Measurements from ENCODE around the gene PTPN2. TPM values are rescaled to one million over a fixed set of nuclear protein-coding genes. Genes with fewer than 3 reads are reported as not detected.

PTPN2 gene
- total RNA-seq, 2 donors from 2014 or later = 13.2 to 14.3 TPM

DNA sequence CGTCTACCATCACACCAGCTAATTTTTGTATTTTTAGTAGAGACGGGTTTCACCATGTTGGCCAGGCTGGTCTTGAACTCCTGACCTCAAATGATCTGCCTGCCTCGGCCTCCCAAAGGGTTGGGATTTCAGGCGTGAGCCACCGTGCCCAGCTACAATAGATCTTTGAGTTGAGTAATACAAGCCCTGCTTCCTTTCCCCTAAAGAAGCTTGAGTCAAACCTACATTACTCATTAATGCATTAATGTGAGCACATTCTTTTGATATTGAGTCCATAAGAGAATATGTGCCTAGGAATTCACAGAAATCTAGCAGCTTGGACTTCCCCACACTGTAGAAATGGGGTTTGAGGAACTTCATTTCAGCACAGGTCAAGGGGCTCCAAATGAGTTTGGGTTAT lies 141.6 kb downstream of the PTPN2 start:
- no peaks in the 10 kb centered on the region for H3K4me1 ChIP-seq
- no peaks in the 10 kb centered on the region for H3K9me3 ChIP-seq
- no peak overlapping the region for H3K27ac ChIP-seq
- H3K4me3 ChIP-seq = no peak overlapping the region
- no peaks in the 10 kb centered on the region for H3K27me3 ChIP-seq
- DNase-seq (ENCODE audit: low spot score) = no peak
- H3K36me3 ChIP-seq = no peaks in the 10 kb centered on the region
- TF ChIP-seq, protein P1, sequence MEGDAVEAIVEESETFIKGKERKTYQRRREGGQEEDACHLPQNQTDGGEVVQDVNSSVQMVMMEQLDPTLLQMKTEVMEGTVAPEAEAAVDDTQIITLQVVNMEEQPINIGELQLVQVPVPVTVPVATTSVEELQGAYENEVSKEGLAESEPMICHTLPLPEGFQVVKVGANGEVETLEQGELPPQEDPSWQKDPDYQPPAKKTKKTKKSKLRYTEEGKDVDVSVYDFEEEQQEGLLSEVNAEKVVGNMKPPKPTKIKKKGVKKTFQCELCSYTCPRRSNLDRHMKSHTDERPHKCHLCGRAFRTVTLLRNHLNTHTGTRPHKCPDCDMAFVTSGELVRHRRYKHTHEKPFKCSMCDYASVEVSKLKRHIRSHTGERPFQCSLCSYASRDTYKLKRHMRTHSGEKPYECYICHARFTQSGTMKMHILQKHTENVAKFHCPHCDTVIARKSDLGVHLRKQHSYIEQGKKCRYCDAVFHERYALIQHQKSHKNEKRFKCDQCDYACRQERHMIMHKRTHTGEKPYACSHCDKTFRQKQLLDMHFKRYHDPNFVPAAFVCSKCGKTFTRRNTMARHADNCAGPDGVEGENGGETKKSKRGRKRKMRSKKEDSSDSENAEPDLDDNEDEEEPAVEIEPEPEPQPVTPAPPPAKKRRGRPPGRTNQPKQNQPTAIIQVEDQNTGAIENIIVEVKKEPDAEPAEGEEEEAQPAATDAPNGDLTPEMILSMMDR (IDR thresholded peaks at IDR 0.05) = no peak

Other genes with a start within 250 kb of the PTPN2 start
- 10 to 100 TPM; 34.7 to 42.9 TPM for gene SPIRE1, start 226.1 kb downstream of the PTPN2 start, total RNA-seq
- 1 to 10 TPM; 3.1 to 4.4 TPM for gene CEP76, start 181.5 kb downstream of the PTPN2 start, total RNA-seq
- 10 to 100 TPM; 37.7 to 46.0 TPM for gene PSMG2, start 181.2 kb downstream of the PTPN2 start, total RNA-seq
- 10 to 100 TPM in 1 of 2 donors, 1 to 10 TPM in 1; 7.7 to 17.7 TPM for gene SEH1L, start 63.8 kb upstream of the PTPN2 start, total RNA-seq
- 10 to 100 TPM; 23.7 to 24.0 TPM for gene CEP192, start 107.1 kb upstream of the PTPN2 start, total RNA-seq

Data from right atrium auricular region (tissue), 2 donors.